Esophagus muscularis mucosa (tissue), 4 donors: ENCODE data around the gene AKAP13. TPM values are rescaled to one million over a fixed set of nuclear protein-coding genes. Genes with fewer than 3 reads are reported as not detected.

Experiments used
- DNase-seq: peaks from one replicate; pipeline ENCODE4 v3.0.0-alpha.2; 2017; ENCODE audit errors: extremely low spot score
- H3K27ac ChIP-seq, 4 donors: fragments of 200-600 bp; sonication (generic); replicated peaks in 1 of 4; 1 replicate in 3 of 4; 2 replicates in 1 of 4; pipeline ENCODE4 v1.5.1; 2016 to 2019; ENCODE audit warnings: mild to moderate bottlenecking in 1 of 4
- H3K27me3 ChIP-seq, 4 donors: fragments of 200-600 bp; sonication (generic); one replicate each; pipeline versions ENCODE4 v1.5.1 to v1.6.0; 2016 to 2019
- H3K36me3 ChIP-seq, 4 donors: fragments of 200-600 bp; sonication (generic); one replicate each; pipeline ENCODE4 v1.5.1; 2016 to 2019
- H3K4me1 ChIP-seq, 4 donors: fragments of 200-600 bp; sonication (generic); one replicate each; pipeline ENCODE4 v1.5.1; 2016 to 2019
- H3K4me3 ChIP-seq, 4 donors: fragments of 200-600 bp; sonication (generic); 1 replicate in 2 of 4; 2 replicates in 2 of 4; pipeline ENCODE4 v1.5.1; 2016 to 2019; ENCODE audit warnings: mild to moderate bottlenecking in 4 of 4, moderate library complexity in 1 of 4
- H3K9me3 ChIP-seq, 4 donors: fragments of 200-600 bp; sonication (generic); 1 replicate in 3 of 4; 2 replicates in 1 of 4; pipeline ENCODE4 v1.5.1; 2016 to 2019
- CTCF ChIP-seq, 3 experiments: fragments of 200-600 bp in 2 of 3; fragments of 450-650 bp in 1 of 3; sonication (generic) in 2 of 3; IDR thresholded peaks; one replicate each; pipeline ENCODE4 v1.5.1; 2017 to 2019; ENCODE audit warnings: antibody characterized with exemption in 3 of 3, mild to moderate bottlenecking in 2 of 3, moderate library complexity in 1 of 3
- EP300 ChIP-seq: sonication (generic); formaldehyde crosslinking; IDR thresholded peaks from one replicate; pipeline ENCODE4 v1.6.1; 2017; ENCODE audit warnings: antibody characterized with exemption
- POLR2A ChIP-seq: fragments of 450-650 bp; IDR thresholded peaks from one replicate; pipeline ENCODE4 v1.6.1; 2017; ENCODE audit warnings: antibody characterized with exemption, moderate library complexity, mild to moderate bottlenecking, low read depth
- POLR2AphosphoS5 ChIP-seq, 2 donors: sonication (generic); formaldehyde crosslinking; IDR thresholded peaks; one replicate each; pipeline ENCODE4 v1.6.1; 2017; ENCODE audit warnings: antibody characterized with exemption in 2 of 2
- WGBS: methylation state at CpG from one replicate; pipeline ENCODE4 v1.1.5; 2018; 5-methylcytosine and 5-hydroxymethylcytosine counted together
- intact Hi-C: fragments of 100-400 bp; cut with DNase I; formaldehyde crosslinking; loops from one replicate; pipeline ENCODE4 v1.15.1; 2023
- total RNA-seq, 4 donors: library from RNA; depleted of rRNA; stranded (reverse); fragments of >200 nt; gene quantifications; one replicate each; pipeline versions ENCODE4 v1.1.0 to v1.2.1, GENCODE V29; 2016

Gene AKAP13
- total RNA-seq, 4 donors from 2014 or later: 232 to 323 (median 284) TPM

- DNase-seq: no peak
- Histone ChIP-seq H3K27me3 (no peaks in the 10 kb centered on the region), H3K36me3 (no peaks in the 10 kb centered on the region), H3K4me3 (peak overlapping the region in 1 of 4 donors; percentile 5), H3K9me3 (no peaks in the 10 kb centered on the region), H3K27ac (peak overlapping the region; percentile 38 to 80 (median 66)), H3K4me1 (peaks cover 20 to 36% (median 30%) of the 10 kb centered on the region in 4 donors)
- 46% methylated on average over 6 of the region's 10 CpGs for WGBS
- intact Hi-C loops: no loop called here
- TF ChIP-seq EP300 (no peak), POLR2AphosphoS5 (IDR thresholded peaks at IDR 0.05) (peak in 1 of 2 donors; percentile 29), CTCF (IDR thresholded peaks at IDR 0.05) (no peak)
Observed at GRCh38 chr15:85785887-85786780, 405.7 kb downstream of the AKAP13 start.

DNA sequence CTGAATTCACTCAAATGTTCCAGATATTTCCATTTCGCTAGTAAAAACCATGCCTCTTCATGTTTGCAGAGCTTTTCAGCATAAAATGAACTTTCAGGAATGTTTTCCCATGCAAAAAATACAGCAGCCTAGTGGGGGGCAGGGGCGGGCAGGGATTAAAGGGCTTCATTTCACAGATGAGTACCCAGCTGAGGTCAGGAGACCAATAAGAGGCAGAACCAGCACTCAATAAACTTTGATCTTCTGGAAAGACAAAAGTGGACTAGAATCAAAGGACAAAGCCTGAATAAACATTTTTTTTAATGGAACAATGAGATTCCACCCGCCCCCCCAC is 406.3 kb downstream of the AKAP13 start:
- peaks cover 20 to 36% (median 29%) of the 10 kb centered on the region in 4 donors for H3K4me1 ChIP-seq
- no peak for TF ChIP-seq POLR2AphosphoS5 (IDR thresholded peaks at IDR 0.05)
- no peak for TF ChIP-seq EP300
- no peak for TF ChIP-seq CTCF (IDR thresholded peaks at IDR 0.05)
- no peak for TF ChIP-seq POLR2A
- no peaks in the 10 kb centered on the region for H3K9me3 ChIP-seq
- intact Hi-C loops: no loop called here
- H3K36me3 ChIP-seq: no peaks in the 10 kb centered on the region
- no peak overlapping the region for H3K4me3 ChIP-seq
- no peak for DNase-seq
- peak overlapping the region; percentile 38 to 80 (median 66) for H3K27ac ChIP-seq
- 84% methylated on average over 3 of the region's 3 CpGs for WGBS
- H3K27me3 ChIP-seq: no peaks in the 10 kb centered on the region

DNA sequence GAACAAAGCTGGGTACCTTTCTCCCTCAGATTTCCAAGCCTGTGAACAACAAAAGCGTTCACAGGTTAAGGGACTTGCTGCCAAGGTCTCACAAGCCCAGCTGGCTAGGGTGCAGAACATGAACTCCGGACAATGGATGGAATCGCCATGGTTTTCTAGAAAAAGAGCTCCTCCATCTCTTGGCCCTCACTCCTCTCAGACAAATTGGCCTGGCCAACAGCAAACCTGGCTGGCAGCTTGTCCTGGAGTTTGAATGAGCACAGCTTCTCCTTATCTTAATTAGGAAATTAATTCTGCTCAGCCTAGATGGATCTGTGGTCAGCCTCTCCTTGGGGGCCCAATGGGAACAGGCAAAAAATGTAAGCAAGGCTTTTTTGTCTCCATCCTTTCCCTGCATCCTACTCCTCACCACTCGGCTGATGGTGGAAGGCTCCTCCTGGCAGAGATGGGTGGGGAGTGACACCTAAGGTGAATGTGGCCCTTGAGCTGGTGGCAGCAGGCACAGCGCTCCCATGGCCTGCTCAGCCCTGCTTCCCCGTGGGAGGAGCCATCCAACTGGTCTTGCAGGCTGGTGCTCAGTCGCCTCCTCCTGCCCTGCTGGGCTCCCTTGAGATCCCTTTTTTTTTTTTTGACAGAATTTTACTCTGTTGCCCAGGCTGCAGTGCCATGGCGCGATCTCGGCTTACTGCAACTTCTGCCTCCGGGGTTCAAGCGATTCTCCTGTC is 408.5 kb downstream of the AKAP13 start:
- no peak for TF ChIP-seq POLR2A
- TF ChIP-seq EP300: no peak
- TF ChIP-seq CTCF (IDR thresholded peaks at IDR 0.05): no peak
- no peak for TF ChIP-seq POLR2AphosphoS5 (IDR thresholded peaks at IDR 0.05)
- Histone ChIP-seq H3K27me3 (no peaks in the 10 kb centered on the region), H3K27ac (no peak overlapping the region), H3K36me3 (no peaks in the 10 kb centered on the region), H3K4me1 (peaks cover 32 to 55% (median 47%) of the 10 kb centered on the region in 4 donors), H3K4me3 (no peak overlapping the region), H3K9me3 (no peaks in the 10 kb centered on the region)
- 94% methylated on average over 12 of the region's 12 CpGs for WGBS
- intact Hi-C loops: no loop called here
- DNase-seq: no peak

DNA sequence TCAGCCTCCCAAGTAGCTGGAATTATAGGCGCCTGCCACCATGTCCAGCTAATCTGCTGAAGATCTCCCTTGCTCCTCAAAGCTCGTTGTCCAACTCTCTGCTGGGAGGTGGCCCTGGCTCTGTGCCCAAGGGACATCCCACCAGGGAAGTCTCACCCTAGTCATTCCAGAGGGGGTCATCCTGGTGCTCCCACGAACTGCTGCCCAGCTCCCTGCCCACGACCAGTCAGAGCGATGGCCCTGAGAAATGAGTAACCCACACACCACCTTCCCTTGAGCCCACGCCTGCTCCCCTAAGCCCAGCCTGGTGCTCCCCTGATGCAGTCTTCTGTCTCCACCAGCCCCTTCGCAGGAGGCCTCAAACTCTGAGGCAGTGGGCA is 409.1 kb downstream of the AKAP13 start:
- 100% methylated on average over 7 of the region's 7 CpGs for WGBS
- intact Hi-C loops: no loop called here
- H3K9me3 ChIP-seq: no peaks in the 10 kb centered on the region
- H3K27ac ChIP-seq: no peak overlapping the region
- peaks cover 32 to 53% (median 47%) of the 10 kb centered on the region in 4 donors for H3K4me1 ChIP-seq
- TF ChIP-seq POLR2A: no peak
- no peak for TF ChIP-seq EP300
- no peak for TF ChIP-seq POLR2AphosphoS5 (IDR thresholded peaks at IDR 0.05)
- TF ChIP-seq CTCF (IDR thresholded peaks at IDR 0.05): no peak
- H3K27me3 ChIP-seq: no peaks in the 10 kb centered on the region
- H3K4me3 ChIP-seq: no peak overlapping the region
- DNase-seq: no peak
- H3K36me3 ChIP-seq: no peaks in the 10 kb centered on the region
